ENCODE results near the gene LRRC8C.

Gene LRRC8C

GRCh38 chr1:89732643-89733222 is 99.8 kb downstream of the LRRC8C start:
- no peak overlapping the region for H3K4me3 ChIP-seq (IDR thresholded peaks at IDR 0.05; ENCODE audit: insufficient read depth, low read depth, low read length)
- no peaks in the 10 kb centered on the region for H3K79me2 ChIP-seq (ENCODE audit: insufficient read depth, low read depth)
- H3K27me3 ChIP-seq (ENCODE audit: insufficient read depth, low read depth), result no peaks in the 10 kb centered on the region
- TF ChIP-seq CTCF (conservative IDR thresholded peaks at IDR 0.05; ENCODE audit: low read depth, low read length), result no peak
- H3K9ac ChIP-seq, result no peak overlapping the region
- no peak overlapping the region for H3K27ac ChIP-seq
- no peak overlapping the region for H2AFZ ChIP-seq (ENCODE audit: low read depth)
- no peaks in the 10 kb centered on the region for H3K36me3 ChIP-seq (ENCODE audit: insufficient read depth)
- no peaks in the 10 kb centered on the region for H4K20me1 ChIP-seq (ENCODE audit: insufficient read depth)
- H3K4me2 ChIP-seq, result no peak overlapping the region
- H3K4me1 ChIP-seq (ENCODE audit: low read depth, poor library complexity, severe bottlenecking), result no peaks in the 10 kb centered on the region

GRCh38 chr1:89733748-89734147 is 100.8 kb downstream of the LRRC8C start:
- H3K4me2 ChIP-seq, result no peak overlapping the region
- TF ChIP-seq CTCF (conservative IDR thresholded peaks at IDR 0.05; ENCODE audit: low read depth, low read length), result no peak
- no peak overlapping the region for H3K27ac ChIP-seq
- no peak overlapping the region for H3K4me3 ChIP-seq (IDR thresholded peaks at IDR 0.05; ENCODE audit: insufficient read depth, low read depth, low read length)
- H3K79me2 ChIP-seq (ENCODE audit: insufficient read depth, low read depth), result no peaks in the 10 kb centered on the region
- H2AFZ ChIP-seq (ENCODE audit: low read depth), result no peak overlapping the region
- no peak overlapping the region for H3K9ac ChIP-seq
- no peaks in the 10 kb centered on the region for H3K27me3 ChIP-seq (ENCODE audit: insufficient read depth, low read depth)
- H3K36me3 ChIP-seq (ENCODE audit: insufficient read depth), result no peaks in the 10 kb centered on the region
- no peaks in the 10 kb centered on the region for H3K4me1 ChIP-seq (ENCODE audit: low read depth, poor library complexity, severe bottlenecking)
- no peaks in the 10 kb centered on the region for H4K20me1 ChIP-seq (ENCODE audit: insufficient read depth)

- no peaks in the 10 kb centered on the region for H3K4me1 ChIP-seq (ENCODE audit: low read depth, poor library complexity, severe bottlenecking)
- H4K20me1 ChIP-seq (ENCODE audit: insufficient read depth), result no peaks in the 10 kb centered on the region
- no peak overlapping the region for H2AFZ ChIP-seq (ENCODE audit: low read depth)
- H3K4me2 ChIP-seq, result no peak overlapping the region
- no peaks in the 10 kb centered on the region for H3K79me2 ChIP-seq (ENCODE audit: insufficient read depth, low read depth)
- H3K27me3 ChIP-seq (ENCODE audit: insufficient read depth, low read depth), result no peaks in the 10 kb centered on the region
- no peak overlapping the region for H3K9ac ChIP-seq
- no peak overlapping the region for H3K27ac ChIP-seq
- TF ChIP-seq CTCF (conservative IDR thresholded peaks at IDR 0.05; ENCODE audit: low read depth, low read length), result no peak
- no peak overlapping the region for H3K4me3 ChIP-seq (IDR thresholded peaks at IDR 0.05; ENCODE audit: insufficient read depth, low read depth, low read length)
- no peaks in the 10 kb centered on the region for H3K36me3 ChIP-seq (ENCODE audit: insufficient read depth)
These were observed 101.5 kb downstream of the LRRC8C start for GRCh38 chr1:89734442-89734841.

- H4K20me1 ChIP-seq (ENCODE audit: insufficient read depth), result no peaks in the 10 kb centered on the region
- no peak overlapping the region for H3K27ac ChIP-seq
- no peaks in the 10 kb centered on the region for H3K27me3 ChIP-seq (ENCODE audit: insufficient read depth, low read depth)
- H2AFZ ChIP-seq (ENCODE audit: low read depth), result no peak overlapping the region
- no peak for TF ChIP-seq CTCF (conservative IDR thresholded peaks at IDR 0.05; ENCODE audit: low read depth, low read length)
- H3K36me3 ChIP-seq (ENCODE audit: insufficient read depth), result no peaks in the 10 kb centered on the region
- H3K79me2 ChIP-seq (ENCODE audit: insufficient read depth, low read depth), result no peaks in the 10 kb centered on the region
- H3K4me1 ChIP-seq (ENCODE audit: low read depth, poor library complexity, severe bottlenecking), result no peaks in the 10 kb centered on the region
- no peak overlapping the region for H3K4me3 ChIP-seq (IDR thresholded peaks at IDR 0.05; ENCODE audit: insufficient read depth, low read depth, low read length)
- H3K4me2 ChIP-seq, result no peak overlapping the region
- no peak overlapping the region for H3K9ac ChIP-seq
These were observed 102.6 kb downstream of the LRRC8C start for GRCh38 chr1:89735479-89735878.

Data from KMS-11 (cell line).